Hippocampal formation (tissue), 2 donors: ENCODE measurements around the gene TRHDE.

ENCODE experiments used
- DNase-seq, 2 donors: peaks; one replicate each; lab custom pipeline; 2025; lab: John Stamatoyannopoulos, UW

TRHDE gene

GRCh38 chr12:72272091-72272661 is at the start of gene TRHDE:
Gene TRHDE, plus strand, starts transcription at chr12:72272370. Its CDS starts 274 bp downstream, at chr12:72272644.
- no peak for DNase-seq

- no peak for DNase-seq
Measured at GRCh38 chr12:72226510-72226909, 45.7 kb upstream of the TRHDE start.

- no peak for DNase-seq
Measured at GRCh38 chr12:72228424-72228823, 43.7 kb upstream of the TRHDE start.

- no peak for DNase-seq
Measured at GRCh38 chr12:72230589-72230988, 41.6 kb upstream of the TRHDE start.

GRCh38 chr12:72234886-72235285 is 37.3 kb upstream of the TRHDE start:
- DNase-seq: no peak

GRCh38 chr12:72236071-72236705 is 36.0 kb upstream of the TRHDE start:
- no peak for DNase-seq

GRCh38 chr12:72241552-72241951 is 30.6 kb upstream of the TRHDE start:
- no peak for DNase-seq

GRCh38 chr12:72242946-72243345 is 29.2 kb upstream of the TRHDE start:
- no peak for DNase-seq

GRCh38 chr12:72246370-72246769 is 25.8 kb upstream of the TRHDE start:
- DNase-seq: no peak

- no peak for DNase-seq
Measured at GRCh38 chr12:72250346-72250745, 21.8 kb upstream of the TRHDE start.

GRCh38 chr12:72256725-72257124 is 15.4 kb upstream of the TRHDE start:
- DNase-seq: no peak

- no peak for DNase-seq
Measured at GRCh38 chr12:72261885-72262284, 10.3 kb upstream of the TRHDE start.

- peak in 1 of 2 donors; percentile 37 for DNase-seq
Measured at GRCh38 chr12:72264548-72265175, 7.5 kb upstream of the TRHDE start.

GRCh38 chr12:72267974-72268373 is 4.2 kb upstream of the TRHDE start:
- no peak for DNase-seq

GRCh38 chr12:72268386-72268785 is 3.8 kb upstream of the TRHDE start:
- no peak for DNase-seq

GRCh38 chr12:72269491-72269890 is 2.7 kb upstream of the TRHDE start:
- no peak for DNase-seq

GRCh38 chr12:72270246-72270645 is 1.9 kb upstream of the TRHDE start:
- no peak for DNase-seq

- no peak for DNase-seq
Measured at GRCh38 chr12:72270961-72271360, 1.2 kb upstream of the TRHDE start.

GRCh38 chr12:72271451-72272090 is 599 bp upstream of the TRHDE start:
- DNase-seq: peak; percentile 12 to 44

- no peak for DNase-seq
Measured at GRCh38 chr12:72272731-72273498, 745 bp downstream of the TRHDE start.

- no peak for DNase-seq
Measured at GRCh38 chr12:72273499-72273837, 1.3 kb downstream of the TRHDE start.

GRCh38 chr12:72273851-72274351 is 1.7 kb downstream of the TRHDE start:
- no peak for DNase-seq
